HepG2 (cell line): Measurements from ENCODE around the gene SMTNL1. TPM values are rescaled to one million over a fixed set of nuclear protein-coding genes. Genes with fewer than 3 reads are reported as not detected.
A peak's percentile ranks its signal among the peaks of the same experiment; 100 is the strongest.

Source experiments
- ATF7 ChIP-seq, 2 experiments: fragments of 450-650 bp in 1 of 2; sonication (generic) in 1 of 2; formaldehyde crosslinking in 1 of 2; IDR thresholded peaks; 2 replicates each; pipeline versions ENCODE4 v1.4.0 to v1.6.1; 2016 to 2020; ENCODE audit warnings: antibody characterized with exemption in 1 of 2, mild to moderate bottlenecking in 1 of 2, missing genetic modification reagents in 1 of 2
- CENPT ChIP-seq: sonication (generic); formaldehyde crosslinking; IDR thresholded peaks from 2 replicates; pipeline ENCODE4 v1.8.0; 2022; ENCODE audit warnings: low read depth, mild to moderate bottlenecking, moderate library complexity, missing genetic modification reagents
- CHD4 ChIP-seq: fragments of 200-600 bp; sonication (generic); IDR thresholded peaks from 2 replicates; pipeline ENCODE4 v1.7.0; 2017; ENCODE audit warnings: mild to moderate bottlenecking, low read length, borderline replicate concordance
- HNF4G ChIP-seq, 2 experiments: sonication (generic) in 1 of 2; formaldehyde crosslinking in 1 of 2; IDR thresholded peaks; 2 replicates each; pipeline versions ENCODE4 v1.4.0 to v1.6.1; 2011 to 2020; ENCODE audit warnings: borderline replicate concordance in 2 of 2, low read depth in 2 of 2, mild to moderate bottlenecking in 2 of 2, low read length in 1 of 2, missing genetic modification reagents in 1 of 2, moderate library complexity in 1 of 2
- HOXA5 ChIP-seq: sonication (generic); formaldehyde crosslinking; IDR thresholded peaks from 2 replicates; pipeline ENCODE4 v1.4.0; 2020; ENCODE audit warnings: missing genetic modification reagents
- LCORL ChIP-seq, 2 experiments: fragments of 450-650 bp in 1 of 2; sonication (generic) in 1 of 2; formaldehyde crosslinking in 1 of 2; IDR thresholded peaks; 2 replicates each; pipeline versions ENCODE4 v1.5.0 to v1.6.1; 2017 to 2020; ENCODE audit warnings: antibody characterized with exemption in 1 of 2, missing genetic modification reagents in 1 of 2
- POLR2AphosphoS2 ChIP-seq: IDR thresholded peaks from 2 replicates; pipeline ENCODE4 v1.6.1; 2011; ENCODE audit warnings: low read depth, low read length, improper control_type of control experiment
- THYN1 ChIP-seq: sonication (generic); formaldehyde crosslinking; IDR thresholded peaks from 2 replicates; pipeline ENCODE4 v1.8.1; 2023; ENCODE audit warnings: low read depth, mild to moderate bottlenecking, moderate library complexity, missing genetic modification reagents, borderline replicate concordance
- ZFAT ChIP-seq: sonication (generic); formaldehyde crosslinking; conservative IDR thresholded peaks from 2 replicates; pipeline ENCODE4 v1.8.1; 2023; ENCODE audit warnings: missing genetic modification reagents, inconsistent platforms
- ZNF296 ChIP-seq: sonication (generic); formaldehyde crosslinking; conservative IDR thresholded peaks from 2 replicates; pipeline ENCODE4 v1.5.0; 2020; ENCODE audit warnings: mild to moderate bottlenecking, missing genetic modification reagents
- ZNF34 ChIP-seq: sonication (generic); formaldehyde crosslinking; IDR thresholded peaks from 2 replicates; pipeline ENCODE4 v1.4.0; 2020; ENCODE audit warnings: mild to moderate bottlenecking, missing genetic modification reagents, borderline replicate concordance
- ZNF747 ChIP-seq: sonication (generic); formaldehyde crosslinking; IDR thresholded peaks from 2 replicates; pipeline ENCODE4 v1.8.1; 2023; ENCODE audit warnings: missing genetic modification reagents, mild to moderate bottlenecking, borderline replicate concordance
- ZNF749 ChIP-seq: sonication (generic); formaldehyde crosslinking; IDR thresholded peaks from 2 replicates; pipeline ENCODE4 v1.8.0; 2022; ENCODE audit warnings: mild to moderate bottlenecking, missing genetic modification reagents, moderate library complexity, borderline replicate concordance
- ZSCAN12 ChIP-seq: sonication (generic); formaldehyde crosslinking; IDR thresholded peaks from 2 replicates; pipeline ENCODE4 v1.9.0; 2021; ENCODE audit warnings: mild to moderate bottlenecking, missing genetic modification reagents
- polyA plus RNA-seq, 8 experiments: library from polyadenylated mRNA; depleted of rRNA in 3 of 8; stranded (reverse) in 7 of 8; unstranded in 1 of 8; fragments of >200 nt; fragmentation: Illumina TruSeq in 4 of 8; extraction: Trizol in 4 of 8; gene quantifications; 2 replicates each; pipeline versions ENCODE4 v1.2.1 to v1.2.3, GENCODE V29; 2011 to 2016; ENCODE audit warnings: low read depth in 4 of 8, missing spikeins in 1 of 8, mixed read lengths in 1 of 8; ENCODE audit not compliant: insufficient read depth in 1 of 8
- total RNA-seq, 5 experiments: library from RNA; depleted of rRNA; stranded (reverse); fragments of >200 nt; fragmentation: Illumina TruSeq; extraction: Trizol; gene quantifications; 2 replicates each; pipeline ENCODE4 v1.2.3, GENCODE V29; 2016; ENCODE audit warnings: low read depth in 1 of 5
- TF ChIP-seq, protein P1 (sequence below): sonication (generic); formaldehyde crosslinking; IDR thresholded peaks from 2 replicates; pipeline ENCODE4 v1.9.0; 2022; ENCODE audit warnings: missing genetic modification reagents, mild to moderate bottlenecking, borderline replicate concordance
- TF ChIP-seq, protein P2 (sequence below): sonication (generic); formaldehyde crosslinking; IDR thresholded peaks from 2 replicates; pipeline ENCODE4 v1.4.0; 2020; ENCODE audit warnings: missing genetic modification reagents, borderline replicate concordance
- TF ChIP-seq, protein P3 (sequence below): fragments of 450-650 bp; IDR thresholded peaks from 2 replicates; pipeline ENCODE4 v1.6.1; 2017
- TF ChIP-seq, protein P4 (sequence below): sonication (generic); formaldehyde crosslinking; IDR thresholded peaks from 2 replicates; pipeline ENCODE4 v1.4.0; 2020; ENCODE audit warnings: mild to moderate bottlenecking, low read depth, missing genetic modification reagents
- TF ChIP-seq, protein P5 (sequence below): sonication (generic); formaldehyde crosslinking; IDR thresholded peaks from 2 replicates; pipeline ENCODE4 v1.4.0; 2020; ENCODE audit warnings: missing genetic modification reagents, low read depth, mild to moderate bottlenecking, borderline replicate concordance

Gene SMTNL1
- total and polyA plus RNA-seq, 2 of the 13 experiments (the other 11 are each of a cell fraction or from before 2014, with no cell fraction given) = 0.04 TPM; not detected in 1

DNA sequence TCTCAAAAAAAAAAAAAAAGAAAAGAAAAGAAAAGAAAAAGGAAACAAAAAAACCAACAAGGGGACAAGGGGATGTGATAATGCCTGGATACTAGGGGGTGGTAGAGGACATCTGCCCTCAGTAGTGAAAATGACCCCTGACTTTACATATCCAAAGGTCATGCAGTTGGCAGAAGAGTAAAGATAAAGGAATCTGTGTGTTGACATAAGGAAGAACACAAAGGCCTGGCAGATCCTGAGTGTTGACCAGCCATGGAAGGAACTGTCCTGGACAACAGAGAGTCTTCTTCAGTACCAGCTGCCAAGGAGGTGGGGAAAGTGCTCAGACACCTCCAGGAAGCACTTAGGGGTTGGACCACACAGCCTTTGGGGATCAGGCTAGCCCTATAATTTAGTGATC lies 34.5 kb upstream of the SMTNL1 start (continued):
- TF ChIP-seq, protein P1, sequence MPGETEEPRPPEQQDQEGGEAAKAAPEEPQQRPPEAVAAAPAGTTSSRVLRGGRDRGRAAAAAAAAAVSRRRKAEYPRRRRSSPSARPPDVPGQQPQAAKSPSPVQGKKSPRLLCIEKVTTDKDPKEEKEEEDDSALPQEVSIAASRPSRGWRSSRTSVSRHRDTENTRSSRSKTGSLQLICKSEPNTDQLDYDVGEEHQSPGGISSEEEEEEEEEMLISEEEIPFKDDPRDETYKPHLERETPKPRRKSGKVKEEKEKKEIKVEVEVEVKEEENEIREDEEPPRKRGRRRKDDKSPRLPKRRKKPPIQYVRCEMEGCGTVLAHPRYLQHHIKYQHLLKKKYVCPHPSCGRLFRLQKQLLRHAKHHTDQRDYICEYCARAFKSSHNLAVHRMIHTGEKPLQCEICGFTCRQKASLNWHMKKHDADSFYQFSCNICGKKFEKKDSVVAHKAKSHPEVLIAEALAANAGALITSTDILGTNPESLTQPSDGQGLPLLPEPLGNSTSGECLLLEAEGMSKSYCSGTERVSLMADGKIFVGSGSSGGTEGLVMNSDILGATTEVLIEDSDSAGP = no peak
- TF ChIP-seq ZSCAN12 = no peak
- no peak for TF ChIP-seq ZNF34
- TF ChIP-seq, protein P2, sequence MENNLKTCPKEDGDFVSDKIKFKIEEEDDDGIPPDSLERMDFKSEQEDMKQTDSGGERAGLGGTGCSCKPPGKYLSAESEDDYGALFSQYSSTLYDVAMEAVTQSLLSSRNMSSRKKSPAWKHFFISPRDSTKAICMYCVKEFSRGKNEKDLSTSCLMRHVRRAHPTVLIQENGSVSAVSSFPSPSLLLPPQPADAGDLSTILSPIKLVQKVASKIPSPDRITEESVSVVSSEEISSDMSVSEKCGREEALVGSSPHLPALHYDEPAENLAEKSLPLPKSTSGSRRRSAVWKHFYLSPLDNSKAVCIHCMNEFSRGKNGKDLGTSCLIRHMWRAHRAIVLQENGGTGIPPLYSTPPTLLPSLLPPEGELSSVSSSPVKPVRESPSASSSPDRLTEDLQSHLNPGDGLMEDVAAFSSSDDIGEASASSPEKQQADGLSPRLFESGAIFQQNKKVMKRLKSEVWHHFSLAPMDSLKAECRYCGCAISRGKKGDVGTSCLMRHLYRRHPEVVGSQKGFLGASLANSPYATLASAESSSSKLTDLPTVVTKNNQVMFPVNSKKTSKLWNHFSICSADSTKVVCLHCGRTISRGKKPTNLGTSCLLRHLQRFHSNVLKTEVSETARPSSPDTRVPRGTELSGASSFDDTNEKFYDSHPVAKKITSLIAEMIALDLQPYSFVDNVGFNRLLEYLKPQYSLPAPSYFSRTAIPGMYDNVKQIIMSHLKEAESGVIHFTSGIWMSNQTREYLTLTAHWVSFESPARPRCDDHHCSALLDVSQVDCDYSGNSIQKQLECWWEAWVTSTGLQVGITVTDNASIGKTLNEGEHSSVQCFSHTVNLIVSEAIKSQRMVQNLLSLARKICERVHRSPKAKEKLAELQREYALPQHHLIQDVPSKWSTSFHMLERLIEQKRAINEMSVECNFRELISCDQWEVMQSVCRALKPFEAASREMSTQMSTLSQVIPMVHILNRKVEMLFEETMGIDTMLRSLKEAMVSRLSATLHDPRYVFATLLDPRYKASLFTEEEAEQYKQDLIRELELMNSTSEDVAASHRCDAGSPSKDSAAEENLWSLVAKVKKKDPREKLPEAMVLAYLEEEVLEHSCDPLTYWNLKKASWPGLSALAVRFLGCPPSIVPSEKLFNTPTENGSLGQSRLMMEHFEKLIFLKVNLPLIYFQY (CRISPR knock-in tag) = no peak
- TF ChIP-seq ATF7 (IDR thresholded peaks at IDR 0.05) = no peak
- TF ChIP-seq ATF7 (CRISPR knock-in tag; IDR thresholded peaks at IDR 0.05) = no peak
- TF ChIP-seq, protein P3, sequence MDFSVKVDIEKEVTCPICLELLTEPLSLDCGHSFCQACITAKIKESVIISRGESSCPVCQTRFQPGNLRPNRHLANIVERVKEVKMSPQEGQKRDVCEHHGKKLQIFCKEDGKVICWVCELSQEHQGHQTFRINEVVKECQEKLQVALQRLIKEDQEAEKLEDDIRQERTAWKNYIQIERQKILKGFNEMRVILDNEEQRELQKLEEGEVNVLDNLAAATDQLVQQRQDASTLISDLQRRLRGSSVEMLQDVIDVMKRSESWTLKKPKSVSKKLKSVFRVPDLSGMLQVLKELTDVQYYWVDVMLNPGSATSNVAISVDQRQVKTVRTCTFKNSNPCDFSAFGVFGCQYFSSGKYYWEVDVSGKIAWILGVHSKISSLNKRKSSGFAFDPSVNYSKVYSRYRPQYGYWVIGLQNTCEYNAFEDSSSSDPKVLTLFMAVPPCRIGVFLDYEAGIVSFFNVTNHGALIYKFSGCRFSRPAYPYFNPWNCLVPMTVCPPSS = no peak
- TF ChIP-seq HNF4G (IDR thresholded peaks at IDR 0.05; ENCODE audit: borderline replicate concordance, low read depth, low read length) = peak; percentile 91
- TF ChIP-seq HNF4G (CRISPR knock-in tag; IDR thresholded peaks at IDR 0.05; ENCODE audit: borderline replicate concordance, low read depth) = peak; percentile 77; the same call in 1 of the 2 replicates
- TF ChIP-seq CENPT (CRISPR knock-in tag) = no peak
- TF ChIP-seq HOXA5 (CRISPR knock-in tag) = no peak
- no peak for TF ChIP-seq LCORL (IDR thresholded peaks at IDR 0.05)
- no peak for TF ChIP-seq LCORL (CRISPR knock-in tag; IDR thresholded peaks at IDR 0.05)
- no peak for TF ChIP-seq ZNF296 (CRISPR knock-in tag)
- TF ChIP-seq, protein P4, sequence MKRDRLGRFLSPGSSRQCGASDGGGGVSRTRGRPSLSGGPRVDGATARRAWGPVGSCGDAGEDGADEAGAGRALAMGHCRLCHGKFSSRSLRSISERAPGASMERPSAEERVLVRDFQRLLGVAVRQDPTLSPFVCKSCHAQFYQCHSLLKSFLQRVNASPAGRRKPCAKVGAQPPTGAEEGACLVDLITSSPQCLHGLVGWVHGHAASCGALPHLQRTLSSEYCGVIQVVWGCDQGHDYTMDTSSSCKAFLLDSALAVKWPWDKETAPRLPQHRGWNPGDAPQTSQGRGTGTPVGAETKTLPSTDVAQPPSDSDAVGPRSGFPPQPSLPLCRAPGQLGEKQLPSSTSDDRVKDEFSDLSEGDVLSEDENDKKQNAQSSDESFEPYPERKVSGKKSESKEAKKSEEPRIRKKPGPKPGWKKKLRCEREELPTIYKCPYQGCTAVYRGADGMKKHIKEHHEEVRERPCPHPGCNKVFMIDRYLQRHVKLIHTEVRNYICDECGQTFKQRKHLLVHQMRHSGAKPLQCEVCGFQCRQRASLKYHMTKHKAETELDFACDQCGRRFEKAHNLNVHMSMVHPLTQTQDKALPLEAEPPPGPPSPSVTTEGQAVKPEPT (CRISPR knock-in tag) = no peak
- TF ChIP-seq THYN1 = no peak
- no peak for TF ChIP-seq ZNF749
- TF ChIP-seq POLR2AphosphoS2 = no peak
- TF ChIP-seq, protein P5, sequence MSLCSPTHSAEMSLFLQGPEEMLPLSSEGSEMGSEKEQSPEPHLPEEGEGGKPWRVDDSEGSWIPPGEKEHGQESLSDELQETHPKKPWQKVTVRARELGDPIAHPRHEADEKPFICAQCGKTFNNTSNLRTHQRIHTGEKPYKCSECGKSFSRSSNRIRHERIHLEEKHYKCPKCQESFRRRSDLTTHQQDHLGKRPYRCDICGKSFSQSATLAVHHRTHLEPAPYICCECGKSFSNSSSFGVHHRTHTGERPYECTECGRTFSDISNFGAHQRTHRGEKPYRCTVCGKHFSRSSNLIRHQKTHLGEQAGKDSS (CRISPR knock-in tag) = no peak
- TF ChIP-seq CHD4 = no peak
- TF ChIP-seq ZNF747 (CRISPR knock-in tag) = no peak; the same call in 1 of the 2 replicates
- no peak for TF ChIP-seq ZFAT (CRISPR knock-in tag)
